Stimulated activated CD4-positive, alpha-beta T cell treated with anti-CD3 and anti-CD28 coated beads, Interleukin-15, amount 100 ng/mL, for 1 hour (primary cell): Measurements from ENCODE around the gene GALNT16.
"Not testable (repeated sequence)": the region's sequence is repeated elsewhere in the genome, so short reads cannot be mapped to it uniquely, and the experiment has no call there.

Experiments used
- DNase-seq, 2 donors: peaks; one replicate each; pipeline ENCODE4 v3.0.0-alpha.2; 2020; ENCODE audit warnings: low read depth in 1 of 2, low spot score in 1 of 2

Gene GALNT16

DNA sequence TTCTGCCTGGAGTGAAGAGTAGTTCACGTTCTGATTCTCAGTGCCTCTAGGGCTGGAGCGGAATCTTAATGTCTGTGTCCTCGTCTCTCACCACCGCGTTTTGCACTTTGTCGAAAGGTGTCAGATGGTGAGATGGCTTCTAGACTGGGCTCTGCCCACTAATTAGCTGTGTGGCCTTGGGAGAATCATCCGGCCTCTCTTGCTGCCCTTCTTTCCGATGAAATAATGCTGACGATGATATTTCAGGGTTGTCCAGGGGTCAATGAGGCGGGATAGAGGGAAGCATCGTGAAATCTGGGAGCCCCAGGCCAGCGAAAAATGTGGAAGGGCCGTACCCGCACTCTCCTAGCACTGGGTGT lies 811 bp upstream of the GALNT16 start:
- no peak for DNase-seq

DNA sequence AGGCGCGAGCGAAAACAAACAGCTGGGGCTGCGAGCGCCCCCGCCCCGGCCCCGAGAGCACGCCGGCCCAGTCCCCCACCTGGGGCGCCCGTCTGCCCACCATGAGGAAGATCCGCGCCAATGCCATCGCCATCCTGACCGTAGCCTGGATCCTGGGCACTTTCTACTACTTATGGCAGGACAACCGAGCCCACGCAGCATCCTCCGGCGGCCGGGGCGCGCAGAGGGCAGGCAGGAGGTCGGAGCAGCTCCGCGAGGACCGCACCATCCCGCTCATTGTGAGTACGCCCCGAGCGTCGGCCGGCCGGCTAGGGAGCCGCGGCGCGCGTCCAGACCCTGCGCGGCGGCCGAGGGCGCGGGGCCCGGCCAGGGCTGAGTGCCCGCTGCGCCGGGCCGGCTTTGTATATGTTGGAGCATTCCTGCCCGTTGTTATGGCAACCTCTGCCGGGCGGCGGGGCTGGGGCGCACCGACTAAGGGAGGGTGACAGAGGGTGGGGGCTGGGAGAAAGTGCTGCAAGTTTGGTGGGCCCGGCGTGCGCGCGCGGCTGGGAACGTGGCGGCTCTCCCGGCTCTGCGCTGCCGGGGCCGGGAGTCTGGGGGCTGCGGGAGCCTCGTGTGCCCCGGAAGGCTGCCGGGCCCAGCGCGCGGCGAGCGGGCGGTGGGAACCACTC lies 367 bp downstream of the GALNT16 start:
- DNase-seq: no peak

GRCh38 chr14:69260861-69261564 lies 1.1 kb downstream of the GALNT16 start:
- DNase-seq: peak in 1 of 2 donors; percentile 18

DNA sequence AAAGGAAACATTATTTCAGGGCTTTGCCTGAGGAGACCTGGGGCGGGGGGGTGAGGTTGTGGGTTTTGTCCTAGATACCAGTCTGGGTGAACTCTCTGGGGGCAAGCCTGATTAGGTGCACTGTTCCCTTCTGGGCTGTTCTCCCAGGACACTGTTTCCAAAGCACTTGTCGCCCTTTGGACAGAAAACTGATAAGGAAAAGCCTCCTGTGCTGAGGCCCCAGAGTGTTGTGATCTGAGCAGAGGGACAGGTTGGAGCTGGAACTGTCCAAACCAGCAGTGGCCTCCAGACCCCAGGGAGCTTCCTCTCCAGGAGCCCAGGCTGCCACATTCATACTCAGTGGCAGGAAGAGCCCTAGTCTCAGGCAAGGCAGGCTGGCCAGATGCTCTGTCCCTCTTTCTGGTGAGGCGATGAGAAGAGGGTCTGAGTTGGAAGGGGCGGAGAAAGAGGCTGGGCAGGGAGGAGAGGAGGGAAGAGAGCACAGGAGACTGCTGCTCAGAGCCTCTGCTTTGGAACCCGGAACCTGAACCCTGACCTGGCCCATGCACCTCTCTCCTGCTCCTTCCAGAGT lies 1.9 kb downstream of the GALNT16 start:
- no peak for DNase-seq

DNA sequence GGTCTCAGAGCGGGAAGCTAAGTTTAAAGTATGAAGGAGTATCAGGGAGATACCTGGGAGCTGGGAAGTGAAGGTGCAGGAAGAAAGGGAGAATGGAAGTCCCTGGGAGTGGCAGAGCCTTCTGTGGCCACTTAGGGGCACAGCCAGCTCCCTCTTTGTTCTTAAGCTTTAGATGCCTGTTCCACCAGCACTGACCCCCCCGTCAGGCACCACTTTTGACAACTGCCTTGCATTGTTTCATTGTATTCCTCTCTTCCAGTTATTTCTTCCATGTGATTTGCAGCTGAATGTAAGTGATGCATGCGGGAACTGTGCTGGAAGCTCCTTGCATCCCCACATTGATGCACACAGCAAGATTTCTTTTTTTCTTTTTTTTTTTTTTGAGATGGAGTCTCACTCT lies 2.6 kb downstream of the GALNT16 start:
- DNase-seq: no peak

- no peak for DNase-seq
Observed at GRCh38 chr14:69263364-69263763, 3.4 kb downstream of the GALNT16 start.

- DNase-seq: no peak
Observed at GRCh38 chr14:69263771-69264170, 3.8 kb downstream of the GALNT16 start.

- no peak for DNase-seq
Observed at GRCh38 chr14:69266572-69267345, 6.8 kb downstream of the GALNT16 start.

DNA sequence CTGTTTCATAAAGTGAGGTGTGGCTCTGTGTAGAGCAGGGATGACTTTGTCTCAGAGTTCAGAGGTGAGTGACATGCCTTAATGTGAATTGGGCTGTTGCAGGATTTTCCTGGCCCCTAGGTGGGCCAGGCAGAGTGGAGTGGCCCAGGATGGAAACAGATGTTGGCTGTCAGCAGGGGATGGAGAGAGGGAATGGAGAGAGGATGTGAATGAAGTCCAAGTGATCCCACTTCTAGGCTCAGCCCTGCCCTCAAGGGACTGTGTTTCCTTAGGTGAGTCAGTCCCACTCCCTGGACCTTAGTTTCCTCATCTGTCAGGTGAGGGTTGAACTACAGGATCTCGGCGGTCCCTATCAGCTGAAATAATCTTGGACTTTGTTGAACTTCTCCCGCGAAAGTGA lies 7.5 kb downstream of the GALNT16 start:
- DNase-seq: no peak

DNA sequence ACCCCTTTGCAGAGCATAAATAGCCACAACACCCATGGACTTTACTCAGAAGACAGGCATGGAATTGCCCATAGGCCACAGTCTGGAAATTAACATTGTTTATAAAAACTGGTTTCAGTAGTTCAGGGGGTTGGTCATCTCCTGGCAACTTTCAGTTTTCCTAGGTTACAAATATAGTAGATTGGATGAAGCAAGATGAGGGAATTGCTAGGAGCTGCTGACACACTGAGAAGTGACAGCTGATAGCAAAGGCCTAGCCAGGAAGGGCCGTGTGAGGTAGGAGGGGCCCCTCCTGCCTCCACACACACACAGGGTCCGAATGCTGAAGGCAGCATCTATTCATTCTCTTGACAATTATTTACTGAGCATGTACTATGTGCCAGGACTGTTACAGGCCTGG lies 8.3 kb downstream of the GALNT16 start:
- no peak for DNase-seq

- no peak for DNase-seq
Observed at GRCh38 chr14:69268763-69269162, 8.8 kb downstream of the GALNT16 start.

GRCh38 chr14:69269381-69269780 lies 9.4 kb downstream of the GALNT16 start:
- DNase-seq: no peak

DNA sequence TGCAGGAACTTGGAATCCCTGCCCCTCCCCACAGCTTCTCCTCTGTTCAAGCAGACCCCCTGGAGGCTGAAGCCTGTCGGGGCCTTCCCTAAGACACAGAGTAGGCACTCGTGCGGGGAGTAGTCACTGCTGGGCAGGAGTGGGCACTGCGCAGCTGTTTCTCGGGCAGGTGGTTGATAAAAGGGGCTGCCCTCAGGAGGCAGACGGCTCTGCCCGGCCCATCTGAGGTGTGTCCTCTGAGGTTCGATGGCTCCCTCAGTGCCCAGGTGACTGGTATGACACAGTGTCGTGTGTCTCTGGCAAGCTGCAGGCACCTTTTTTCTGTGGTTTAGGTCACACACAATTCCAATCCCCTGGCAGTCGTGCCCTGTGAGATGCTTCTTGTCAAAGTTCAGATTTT lies 10.1 kb downstream of the GALNT16 start:
- DNase-seq: no peak

DNA sequence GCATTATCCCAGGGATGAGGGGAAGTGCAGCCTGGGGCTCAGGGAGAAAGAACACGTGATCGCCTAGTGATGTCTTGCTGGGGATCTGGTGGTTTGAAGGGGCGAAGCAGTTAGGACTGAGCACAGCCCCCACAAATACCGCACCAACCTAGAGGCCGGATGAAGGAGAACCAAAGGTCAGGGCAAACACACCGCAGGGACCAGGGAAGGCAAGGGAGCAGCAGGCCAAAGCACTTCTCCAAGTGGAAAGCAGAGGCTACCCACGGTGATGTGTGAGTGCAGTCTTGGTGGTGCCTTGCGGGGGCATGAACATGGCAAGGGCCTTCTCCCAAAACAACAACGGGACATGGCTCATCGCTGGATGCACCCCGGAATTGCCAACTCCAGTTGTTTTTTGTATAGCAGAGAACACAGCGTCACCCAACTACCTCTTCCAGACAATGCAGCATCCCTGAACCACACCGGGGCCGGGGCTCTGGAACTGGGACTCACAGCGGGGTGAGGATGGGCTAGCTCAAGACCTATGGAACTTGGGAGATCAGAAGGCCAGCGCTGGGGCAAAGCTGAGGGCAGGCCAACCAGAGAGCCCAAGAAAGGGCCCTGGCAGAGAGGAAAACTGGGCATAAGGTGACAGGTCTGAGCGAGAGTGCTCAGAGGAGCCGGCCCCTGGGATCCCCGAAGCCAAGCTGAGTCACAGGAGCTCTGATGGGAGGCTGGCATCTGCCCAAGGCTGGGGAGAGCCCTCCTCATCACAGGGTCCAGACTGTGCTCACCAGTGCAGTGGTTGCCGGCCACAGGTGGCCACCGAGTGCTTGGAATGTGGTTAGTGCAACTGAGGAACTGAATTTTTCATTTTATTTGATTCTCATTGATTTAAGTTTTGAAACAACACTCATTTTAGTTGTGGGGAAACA lies 11.1 kb downstream of the GALNT16 start:
- DNase-seq: no peak

DNA sequence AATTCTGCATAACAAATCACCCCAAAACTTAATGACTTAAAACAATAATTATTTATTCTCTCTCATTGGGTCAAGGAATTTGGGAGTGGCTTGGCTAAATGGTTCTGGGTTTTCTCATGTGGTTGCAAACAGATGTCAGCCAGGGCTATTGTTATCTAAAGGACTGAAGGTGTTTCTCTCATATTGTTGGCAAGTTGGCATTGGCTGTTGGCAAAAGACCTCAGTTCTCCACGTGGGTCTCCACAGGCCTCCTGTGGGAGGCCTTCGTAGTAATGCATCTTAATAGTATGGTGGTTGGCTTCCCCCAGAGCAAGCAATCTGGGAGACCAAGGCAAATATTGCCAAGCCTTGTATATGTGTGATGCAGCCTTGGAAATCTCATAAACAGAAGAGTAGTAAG lies 14.4 kb downstream of the GALNT16 start:
- no peak for DNase-seq

DNA sequence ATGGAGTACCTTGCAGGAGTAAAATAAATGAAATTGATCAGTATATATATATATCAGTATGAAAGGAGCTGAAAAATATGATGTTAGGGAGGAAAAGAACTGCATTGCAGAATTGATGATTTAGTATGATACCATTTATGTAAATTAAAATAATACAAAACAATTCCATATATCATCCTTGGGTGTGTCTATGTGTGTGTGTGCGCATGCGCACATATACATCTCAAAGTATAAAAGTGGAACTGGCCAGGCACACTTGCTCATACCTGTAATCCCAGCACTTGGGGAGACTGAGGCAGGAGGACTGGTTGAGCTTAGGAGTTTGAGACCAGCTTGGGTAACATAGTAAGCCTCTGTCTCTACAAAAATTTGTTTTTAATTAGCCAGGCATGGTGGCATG lies 15.4 kb downstream of the GALNT16 start:
- no peak for DNase-seq

- DNase-seq: not testable (repeated sequence)
Observed at GRCh38 chr14:69277356-69277755, 17.4 kb downstream of the GALNT16 start.

DNA sequence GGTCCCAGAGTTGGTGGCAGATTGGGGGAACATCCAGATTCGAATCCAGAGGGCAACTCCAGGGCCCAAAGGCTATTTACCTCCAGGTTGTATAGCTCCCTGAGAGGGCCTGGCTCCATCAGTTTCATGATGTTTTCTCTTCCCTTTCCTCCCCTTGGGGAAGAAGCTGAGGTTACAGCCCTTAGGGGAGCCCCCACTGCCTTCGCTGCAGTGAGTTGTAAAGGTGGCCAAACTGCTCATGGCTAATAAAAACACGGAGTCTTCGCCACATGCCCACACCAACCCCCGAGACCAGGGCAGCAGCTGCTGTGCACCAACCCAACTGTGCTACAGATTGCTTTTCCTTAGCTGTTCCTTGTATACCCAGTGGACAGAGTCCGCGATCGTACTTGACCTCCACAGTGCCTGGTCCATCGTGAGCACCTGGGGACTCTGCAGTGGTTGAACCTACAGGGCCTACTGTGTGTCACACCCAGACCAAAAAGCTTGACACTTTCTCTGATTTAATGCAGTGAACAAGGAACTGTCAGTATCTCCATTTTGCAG lies 20.9 kb downstream of the GALNT16 start:
- DNase-seq: no peak

DNA sequence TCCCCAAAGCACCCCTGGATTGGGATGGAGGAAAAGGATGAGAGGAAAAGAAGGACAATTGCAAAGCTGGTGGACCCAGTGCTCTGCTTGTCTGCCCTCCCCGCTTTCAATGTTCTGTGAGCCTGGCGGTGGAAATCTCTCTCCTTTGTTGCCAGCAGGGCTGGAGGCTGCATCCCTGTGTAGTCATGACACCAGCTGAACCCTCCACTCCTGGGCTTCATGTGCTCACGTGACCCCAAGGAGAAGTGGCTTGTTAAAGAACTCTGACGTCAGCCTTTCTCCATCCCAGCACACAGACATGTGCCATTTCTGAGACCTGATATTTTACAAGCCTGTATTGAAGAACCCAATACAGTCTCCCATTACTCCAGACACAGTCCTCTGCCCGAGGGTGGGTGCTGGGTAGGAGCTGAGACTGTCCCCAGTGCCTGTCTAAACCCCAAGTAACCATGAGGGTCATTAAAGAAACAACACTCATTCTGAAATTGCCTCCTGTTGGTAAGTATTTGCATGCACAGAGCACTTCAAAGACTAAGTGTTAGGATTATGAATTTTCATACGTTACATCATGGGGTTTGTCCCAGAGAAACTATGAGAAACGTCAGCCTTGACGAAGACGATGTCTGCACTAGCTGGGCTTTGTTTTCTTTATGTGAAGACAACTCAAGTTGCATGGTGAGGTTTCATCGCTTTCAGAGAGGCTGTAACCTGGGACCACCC lies 21.7 kb downstream of the GALNT16 start:
- DNase-seq: no peak

GRCh38 chr14:69282448-69282847 lies 22.5 kb downstream of the GALNT16 start:
- DNase-seq: no peak
